ENCODE data around the gene CREB3L2. TPM values are rescaled to one million over a fixed set of nuclear protein-coding genes. Genes with fewer than 3 reads are reported as not detected.

CREB3L2 gene
- total and polyA plus RNA-seq, 2 donors = 3.4 to 6.6 TPM

- DNase-seq (ENCODE audit: low read depth in 6 of 9, low spot score in 9 of 9) = no peak
- no peaks in the 10 kb centered on the region for H3K9me3 ChIP-seq (ENCODE audit: control insufficient read depth in 2 of 2, insufficient read depth in 1 of 2, low read length in 1 of 2)
- H3K27me3 ChIP-seq (ENCODE audit: control insufficient read depth in 2 of 2, insufficient read depth in 1 of 2, low read length in 1 of 2) = no peaks in the 10 kb centered on the region
- 95% methylated on average over 2 of the region's 2 CpGs for WGBS
- H3K4me1 ChIP-seq (ENCODE audit: control insufficient read depth in 2 of 2, insufficient read depth in 2 of 2, low read length in 2 of 2) = no peaks in the 10 kb centered on the region
- H3K4me3 ChIP-seq (ENCODE audit: low read length in 2 of 2) = no peak overlapping the region
- H3K36me3 ChIP-seq (ENCODE audit: control insufficient read depth in 2 of 2, insufficient read depth in 2 of 2, low read length in 1 of 2) = no peaks in the 10 kb centered on the region
- H3K27ac ChIP-seq (ENCODE audit: low read depth in 1 of 2, low read length in 1 of 2) = no peak overlapping the region
Measured at GRCh38 chr7:137954614-137955013, 47.3 kb downstream of the CREB3L2 start.

GRCh38 chr7:137953665-137954470 is 48.0 kb downstream of the CREB3L2 start:
- no peak for DNase-seq (ENCODE audit: low read depth in 6 of 9, low spot score in 9 of 9)
- H3K27ac ChIP-seq (ENCODE audit: low read depth in 1 of 2, low read length in 1 of 2) = no peak overlapping the region
- H3K27me3 ChIP-seq (ENCODE audit: control insufficient read depth in 2 of 2, insufficient read depth in 1 of 2, low read length in 1 of 2) = no peaks in the 10 kb centered on the region
- H3K4me1 ChIP-seq (ENCODE audit: control insufficient read depth in 2 of 2, insufficient read depth in 2 of 2, low read length in 2 of 2) = no peaks in the 10 kb centered on the region
- no peaks in the 10 kb centered on the region for H3K36me3 ChIP-seq (ENCODE audit: control insufficient read depth in 2 of 2, insufficient read depth in 2 of 2, low read length in 1 of 2)
- 82% methylated on average over 6 of the region's 6 CpGs for WGBS
- no peaks in the 10 kb centered on the region for H3K9me3 ChIP-seq (ENCODE audit: control insufficient read depth in 2 of 2, insufficient read depth in 1 of 2, low read length in 1 of 2)
- no peak overlapping the region for H3K4me3 ChIP-seq (ENCODE audit: low read length in 2 of 2)

DNA sequence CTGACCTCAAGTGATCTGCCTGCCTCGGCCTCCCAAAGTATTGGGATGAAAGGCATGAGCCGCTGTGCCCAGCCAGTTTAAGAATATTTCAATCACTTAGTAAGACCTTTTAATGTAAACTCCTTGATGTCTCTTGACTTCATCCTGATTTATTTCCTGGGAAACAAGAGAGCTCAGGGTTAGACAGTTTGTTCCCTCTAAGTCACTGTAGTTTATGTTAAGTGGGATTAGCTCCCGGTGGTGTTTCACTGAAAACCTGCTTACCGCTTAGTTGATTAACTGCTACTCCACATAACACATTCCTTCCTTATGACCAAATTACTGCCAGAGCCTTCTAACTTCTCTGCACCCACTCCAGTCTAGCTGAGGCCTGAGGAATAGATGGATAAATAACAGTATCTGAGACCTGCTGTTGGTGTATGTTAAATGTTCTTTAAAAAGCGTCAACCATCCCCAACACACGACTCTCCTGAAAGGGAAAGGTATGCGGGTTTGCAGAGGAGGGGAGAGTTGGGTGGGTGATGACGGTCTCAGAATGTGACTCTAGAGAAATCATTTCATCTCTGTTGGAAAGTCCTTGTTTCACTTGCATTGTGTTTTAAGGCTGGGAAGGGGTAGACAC is 48.7 kb downstream of the CREB3L2 start:
- H3K27me3 ChIP-seq (ENCODE audit: control insufficient read depth in 2 of 2, insufficient read depth in 1 of 2, low read length in 1 of 2) = no peaks in the 10 kb centered on the region
- H3K9me3 ChIP-seq (ENCODE audit: control insufficient read depth in 2 of 2, insufficient read depth in 1 of 2, low read length in 1 of 2) = no peaks in the 10 kb centered on the region
- no peak overlapping the region for H3K27ac ChIP-seq (ENCODE audit: low read depth in 1 of 2, low read length in 1 of 2)
- H3K4me1 ChIP-seq (ENCODE audit: control insufficient read depth in 2 of 2, insufficient read depth in 2 of 2, low read length in 2 of 2) = no peaks in the 10 kb centered on the region
- no peaks in the 10 kb centered on the region for H3K36me3 ChIP-seq (ENCODE audit: control insufficient read depth in 2 of 2, insufficient read depth in 2 of 2, low read length in 1 of 2)
- 97% methylated on average over 8 of the region's 8 CpGs for WGBS
- no peak overlapping the region for H3K4me3 ChIP-seq (ENCODE audit: low read length in 2 of 2)
- DNase-seq (ENCODE audit: low read depth in 6 of 9, low spot score in 9 of 9) = no peak

GRCh38 chr7:137952426-137952805 is 49.5 kb downstream of the CREB3L2 start:
- 97% methylated on average over 2 of the region's 2 CpGs for WGBS
- no peaks in the 10 kb centered on the region for H3K4me1 ChIP-seq (ENCODE audit: control insufficient read depth in 2 of 2, insufficient read depth in 2 of 2, low read length in 2 of 2)
- DNase-seq (ENCODE audit: low read depth in 6 of 9, low spot score in 9 of 9) = no peak

DNA sequence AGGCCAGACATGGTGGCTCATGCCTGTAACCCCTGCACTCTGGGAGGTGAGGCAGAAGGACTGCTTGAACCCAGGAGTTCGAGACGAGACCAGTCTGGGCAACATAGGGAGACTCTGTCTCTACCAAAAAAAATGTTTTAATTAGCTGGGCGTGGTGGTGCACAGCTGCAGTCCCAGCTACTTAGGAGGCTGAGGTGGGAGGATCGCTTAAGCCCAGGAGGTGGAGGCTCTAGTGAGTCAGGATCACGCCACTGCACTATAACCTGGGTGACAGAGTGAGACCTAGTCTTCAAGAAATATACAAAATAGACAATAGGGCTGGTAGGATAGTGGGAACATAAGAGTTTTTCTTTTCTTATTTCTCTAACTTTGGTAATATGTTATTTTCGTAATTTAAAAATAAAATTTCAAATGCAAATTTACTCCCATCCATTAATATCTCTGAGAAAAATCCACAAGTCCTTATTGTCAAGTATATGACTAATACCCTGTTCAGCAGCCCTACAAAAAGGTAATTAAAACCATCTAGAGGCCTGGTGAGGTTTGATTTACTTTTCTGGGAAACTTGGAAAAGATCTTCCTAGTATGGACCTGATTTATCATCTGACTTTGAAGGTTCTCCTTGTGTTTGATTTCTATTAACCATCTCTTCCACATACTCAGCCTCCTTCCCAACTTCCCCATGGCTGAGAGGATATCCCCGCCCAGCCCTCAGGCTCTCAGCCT is 50.0 kb downstream of the CREB3L2 start:
- Histone ChIP-seq H3K9me3 (ENCODE audit: control insufficient read depth in 2 of 2, insufficient read depth in 1 of 2, low read length in 1 of 2) (no peaks in the 10 kb centered on the region), H3K36me3 (ENCODE audit: control insufficient read depth in 2 of 2, insufficient read depth in 2 of 2, low read length in 1 of 2) (no peaks in the 10 kb centered on the region), H3K27ac (ENCODE audit: low read depth in 1 of 2, low read length in 1 of 2) (no peak overlapping the region), H3K27me3 (ENCODE audit: control insufficient read depth in 2 of 2, insufficient read depth in 1 of 2, low read length in 1 of 2) (no peaks in the 10 kb centered on the region), H3K4me3 (ENCODE audit: low read length in 2 of 2) (no peak overlapping the region), H3K4me1 (ENCODE audit: control insufficient read depth in 2 of 2, insufficient read depth in 2 of 2, low read length in 2 of 2) (no peaks in the 10 kb centered on the region)
- no peak for DNase-seq (ENCODE audit: low read depth in 6 of 9, low spot score in 9 of 9)
- WGBS = 97% methylated on average over 7 of the region's 7 CpGs

More at GRCh38 chr7:137952426-137952805, 49.5 kb downstream of the CREB3L2 start:
- no peaks in the 10 kb centered on the region for H3K27me3 ChIP-seq (ENCODE audit: control insufficient read depth in 2 of 2, insufficient read depth in 1 of 2, low read length in 1 of 2)
- H3K4me3 ChIP-seq (ENCODE audit: low read length in 2 of 2) = no peak overlapping the region
- no peaks in the 10 kb centered on the region for H3K36me3 ChIP-seq (ENCODE audit: control insufficient read depth in 2 of 2, insufficient read depth in 2 of 2, low read length in 1 of 2)
- no peaks in the 10 kb centered on the region for H3K9me3 ChIP-seq (ENCODE audit: control insufficient read depth in 2 of 2, insufficient read depth in 1 of 2, low read length in 1 of 2)
- H3K27ac ChIP-seq (ENCODE audit: low read depth in 1 of 2, low read length in 1 of 2) = no peak overlapping the region

DNA sequence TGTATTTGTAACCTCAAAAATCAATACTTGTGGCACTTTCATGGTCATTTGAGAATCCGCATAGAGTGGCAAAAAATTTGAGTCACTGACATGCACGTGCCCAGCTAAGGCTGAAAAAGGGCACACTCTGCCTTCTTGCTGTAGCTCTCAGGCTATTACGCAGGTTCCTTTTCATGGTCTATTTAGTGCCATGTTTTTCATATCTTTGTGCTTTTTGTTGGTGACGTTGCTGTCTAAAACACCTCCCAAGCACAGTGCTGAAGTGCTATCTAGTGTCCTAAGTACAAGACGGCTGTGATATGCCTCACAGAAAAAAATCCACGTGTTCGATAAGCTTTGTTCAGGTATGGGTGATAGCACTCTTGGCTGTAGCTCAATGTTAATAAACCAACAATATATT is 50.9 kb downstream of the CREB3L2 start:
- no peak overlapping the region for H3K27ac ChIP-seq (ENCODE audit: low read depth in 1 of 2, low read length in 1 of 2)
- no peaks in the 10 kb centered on the region for H3K4me1 ChIP-seq (ENCODE audit: control insufficient read depth in 2 of 2, insufficient read depth in 2 of 2, low read length in 2 of 2)
- DNase-seq (ENCODE audit: low read depth in 6 of 9, low spot score in 9 of 9) = no peak
- H3K27me3 ChIP-seq (ENCODE audit: control insufficient read depth in 2 of 2, insufficient read depth in 1 of 2, low read length in 1 of 2) = no peaks in the 10 kb centered on the region
- no peaks in the 10 kb centered on the region for H3K9me3 ChIP-seq (ENCODE audit: control insufficient read depth in 2 of 2, insufficient read depth in 1 of 2, low read length in 1 of 2)
- 88% methylated on average over 7 of the region's 7 CpGs for WGBS
- H3K36me3 ChIP-seq (ENCODE audit: control insufficient read depth in 2 of 2, insufficient read depth in 2 of 2, low read length in 1 of 2) = no peaks in the 10 kb centered on the region
- H3K4me3 ChIP-seq (ENCODE audit: low read length in 2 of 2) = no peak overlapping the region

- no peaks in the 10 kb centered on the region for H3K4me1 ChIP-seq (ENCODE audit: control insufficient read depth in 2 of 2, insufficient read depth in 2 of 2, low read length in 2 of 2)
- WGBS = 67% methylated on average over 4 of the region's 4 CpGs
- H3K27ac ChIP-seq (ENCODE audit: low read depth in 1 of 2, low read length in 1 of 2) = no peak overlapping the region
Measured at GRCh38 chr7:137950263-137950621, 51.6 kb downstream of the CREB3L2 start.

DNA sequence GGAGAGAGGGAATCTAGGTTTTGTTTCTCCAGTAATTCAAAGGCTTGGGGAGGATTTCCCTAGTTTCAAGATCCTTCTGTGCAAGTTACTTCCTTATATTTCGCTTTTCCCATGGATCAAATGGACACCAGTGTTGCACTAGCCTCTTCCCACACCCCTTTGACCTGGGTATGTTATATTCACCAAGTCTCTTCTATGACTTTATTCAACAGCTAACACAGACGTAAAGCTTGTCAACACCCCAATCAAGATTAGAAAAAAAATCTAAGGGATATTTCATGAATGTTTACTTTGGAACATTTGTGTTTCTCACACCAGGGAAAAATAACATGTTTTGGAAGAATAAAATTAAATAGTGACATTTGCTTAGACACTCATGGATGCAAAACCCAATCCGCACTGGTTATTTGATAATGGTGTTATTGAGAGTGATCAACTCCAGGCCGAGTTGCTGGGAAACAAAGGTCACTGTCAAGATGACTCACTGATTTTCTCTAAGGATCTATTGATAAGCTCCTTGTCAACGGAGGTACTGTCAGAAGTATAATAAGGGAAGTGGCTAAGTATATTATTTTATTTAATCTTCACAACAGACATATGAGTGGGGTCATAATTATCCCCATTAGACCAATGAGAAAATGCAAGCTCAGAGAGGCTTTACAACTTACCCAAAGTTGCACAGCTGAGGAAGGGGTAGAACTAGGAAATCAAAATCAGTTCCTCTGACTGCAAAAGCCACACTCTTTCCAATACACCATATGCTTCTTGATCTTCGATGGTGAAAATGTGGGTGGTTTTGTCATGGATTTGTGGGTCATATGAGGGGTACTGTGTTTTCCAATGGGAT is 52.2 kb downstream of the CREB3L2 start:
- 94% methylated on average over 6 of the region's 6 CpGs for WGBS
- no peaks in the 10 kb centered on the region for H3K9me3 ChIP-seq (ENCODE audit: control insufficient read depth in 2 of 2, insufficient read depth in 1 of 2, low read length in 1 of 2)
- no peak overlapping the region for H3K4me3 ChIP-seq (ENCODE audit: low read length in 2 of 2)
- H3K27ac ChIP-seq (ENCODE audit: low read depth in 1 of 2, low read length in 1 of 2) = no peak overlapping the region
- no peaks in the 10 kb centered on the region for H3K4me1 ChIP-seq (ENCODE audit: control insufficient read depth in 2 of 2, insufficient read depth in 2 of 2, low read length in 2 of 2)
- no peaks in the 10 kb centered on the region for H3K36me3 ChIP-seq (ENCODE audit: control insufficient read depth in 2 of 2, insufficient read depth in 2 of 2, low read length in 1 of 2)
- no peaks in the 10 kb centered on the region for H3K27me3 ChIP-seq (ENCODE audit: control insufficient read depth in 2 of 2, insufficient read depth in 1 of 2, low read length in 1 of 2)
- DNase-seq (ENCODE audit: low read depth in 6 of 9, low spot score in 9 of 9) = no peak

More at GRCh38 chr7:137950263-137950621, 51.6 kb downstream of the CREB3L2 start:
- Histone ChIP-seq H3K4me3 (ENCODE audit: low read length in 2 of 2) (no peak overlapping the region), H3K9me3 (ENCODE audit: control insufficient read depth in 2 of 2, insufficient read depth in 1 of 2, low read length in 1 of 2) (no peaks in the 10 kb centered on the region), H3K36me3 (ENCODE audit: control insufficient read depth in 2 of 2, insufficient read depth in 2 of 2, low read length in 1 of 2) (no peaks in the 10 kb centered on the region), H3K27me3 (ENCODE audit: control insufficient read depth in 2 of 2, insufficient read depth in 1 of 2, low read length in 1 of 2) (no peaks in the 10 kb centered on the region)
- DNase-seq (ENCODE audit: low read depth in 6 of 9, low spot score in 9 of 9) = no peak

Measured in thymus (tissue), 11 donors.